ENCODE data around the gene SON.

- TF ChIP-seq CTCF (IDR thresholded peaks at IDR 0.05; ENCODE audit: low read depth, low read length) (no peak), EZH2phosphoT487 (IDR thresholded peaks at IDR 0.05; ENCODE audit: low read depth) (no peak)
Measured at GRCh38 chr21:33611006-33611744, 68.3 kb downstream of the SON start.
